Natural killer cell (primary cell): Measurements from ENCODE around the gene FMN1. TPM values are rescaled to one million over a fixed set of nuclear protein-coding genes. Genes with fewer than 3 reads are reported as not detected.

ENCODE experiments used
- ATAC-seq, 3 donors: fragments of 150-1000 bp in 2 of 3; fragments of 200-7000 bp in 1 of 3; cut with Tn5 transposase; 1 replicate in 1 of 3; 2 replicates in 2 of 3; pipeline ENCODE4 v1.10.0; 2021; ENCODE audit warnings: mild to moderate bottlenecking in 2 of 3, moderate library complexity in 2 of 3
- DNase-seq, 2 donors: peaks; one replicate each; pipeline versions ENCODE4 v3.0.0 to v3.0.0-alpha.2; 2013 to 2021; ENCODE audit warnings: mixed read lengths in 1 of 2
- H3K27ac ChIP-seq: one replicate; pipeline ENCODE4 v1.5.1; 2013; ENCODE audit warnings: mild to moderate bottlenecking, low read length
- H3K27me3 ChIP-seq: one replicate; pipeline ENCODE4 v1.6.1; 2013; ENCODE audit warnings: low read length; ENCODE audit not compliant: control insufficient read depth, insufficient read depth
- H3K36me3 ChIP-seq: one replicate; pipeline ENCODE4 v1.6.1; 2013; ENCODE audit warnings: low read length; ENCODE audit not compliant: control insufficient read depth, insufficient read depth
- H3K4me1 ChIP-seq: one replicate; pipeline ENCODE4 v1.6.1; 2013; ENCODE audit warnings: low read length; ENCODE audit not compliant: control insufficient read depth, insufficient read depth
- H3K4me3 ChIP-seq: one replicate; pipeline ENCODE4 v1.5.1; 2013; ENCODE audit warnings: low read length
- H3K9me3 ChIP-seq: one replicate; pipeline ENCODE4 v1.6.1; 2013; ENCODE audit warnings: low read length; ENCODE audit not compliant: control insufficient read depth, insufficient read depth
- H3K27ac Mint-ChIP-seq, 2 donors: one replicate each; pipeline ENCODE4 v1.8.0; 2022; ENCODE audit warnings: mild to moderate bottlenecking in 2 of 2, mixed read lengths in 2 of 2, moderate library complexity in 1 of 2
- H3K27me3 Mint-ChIP-seq, 2 donors: one replicate each; pipeline ENCODE4 v1.8.0; 2022; ENCODE audit warnings: low read depth in 2 of 2, mixed read lengths in 2 of 2
- H3K36me3 Mint-ChIP-seq: one replicate; pipeline ENCODE4 v1.8.0; 2022; ENCODE audit warnings: mixed read lengths
- H3K4me1 Mint-ChIP-seq, 2 donors: one replicate each; pipeline ENCODE4 v1.8.0; 2022; ENCODE audit warnings: mixed read lengths in 2 of 2
- H3K4me3 Mint-ChIP-seq: one replicate; pipeline ENCODE4 v1.8.0; 2022; ENCODE audit warnings: mild to moderate bottlenecking, moderate library complexity, mixed read lengths
- H3K9me3 Mint-ChIP-seq, 2 donors: one replicate each; pipeline ENCODE4 v1.8.0; 2022; ENCODE audit warnings: mixed read lengths in 2 of 2
- WGBS: methylation state at CpG from one replicate; pipeline ENCODE4 v1.1.7; 2013; ENCODE audit warnings: missing lambda C conversion rate; ENCODE audit not compliant: insufficient coverage; 5-methylcytosine and 5-hydroxymethylcytosine counted together
- intact Hi-C: fragments of 100-400 bp; cut with micrococcal nuclease; formaldehyde crosslinking; loops from one replicate; pipeline ENCODE4 v1.14.2; 2022
- total RNA-seq, 4 donors: library from RNA; stranded (reverse); fragments of 120-200 nt in 1 of 4; gene quantifications; one replicate each; pipeline versions ENCODE4 v1.2.3 to v1.2.4, GENCODE V29; 2013 to 2022
- TF ChIP-seq, protein P1 (sequence below): fragments of 200-600 bp; IDR thresholded peaks from one replicate; pipeline ENCODE4 v1.8.0; 2022; ENCODE audit warnings: antibody characterized with exemption

Gene FMN1
- total RNA-seq, 3 donors from 2014 or later (not counting 1 experiment from before 2014, with no cell fraction given) = 2.0 to 19.2 (median 2.2) TPM

DNA sequence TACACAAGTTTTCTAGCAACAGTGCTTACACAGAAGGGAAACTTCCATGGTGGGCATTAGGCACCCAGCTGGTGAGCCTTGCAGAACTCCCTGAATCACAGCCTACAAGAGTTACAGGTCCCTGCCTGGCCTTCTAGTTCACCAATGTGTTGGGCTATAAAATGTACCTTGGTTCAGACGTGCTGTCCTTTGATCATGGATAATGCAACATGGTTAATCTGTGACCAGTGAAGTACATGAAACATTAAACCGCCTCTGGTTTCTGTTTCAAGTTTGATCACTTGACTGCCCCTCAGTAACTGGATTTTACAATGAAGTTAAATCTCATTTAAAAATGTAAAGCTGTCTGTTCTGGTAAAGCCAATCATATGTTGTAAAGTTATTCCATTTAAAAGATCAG is 51.8 kb downstream of the FMN1 start:
- H3K36me3 ChIP-seq = no peaks in the 10 kb centered on the region
- 89% methylated on average over 2 of the region's 2 CpGs for WGBS
- TF ChIP-seq, protein P1, sequence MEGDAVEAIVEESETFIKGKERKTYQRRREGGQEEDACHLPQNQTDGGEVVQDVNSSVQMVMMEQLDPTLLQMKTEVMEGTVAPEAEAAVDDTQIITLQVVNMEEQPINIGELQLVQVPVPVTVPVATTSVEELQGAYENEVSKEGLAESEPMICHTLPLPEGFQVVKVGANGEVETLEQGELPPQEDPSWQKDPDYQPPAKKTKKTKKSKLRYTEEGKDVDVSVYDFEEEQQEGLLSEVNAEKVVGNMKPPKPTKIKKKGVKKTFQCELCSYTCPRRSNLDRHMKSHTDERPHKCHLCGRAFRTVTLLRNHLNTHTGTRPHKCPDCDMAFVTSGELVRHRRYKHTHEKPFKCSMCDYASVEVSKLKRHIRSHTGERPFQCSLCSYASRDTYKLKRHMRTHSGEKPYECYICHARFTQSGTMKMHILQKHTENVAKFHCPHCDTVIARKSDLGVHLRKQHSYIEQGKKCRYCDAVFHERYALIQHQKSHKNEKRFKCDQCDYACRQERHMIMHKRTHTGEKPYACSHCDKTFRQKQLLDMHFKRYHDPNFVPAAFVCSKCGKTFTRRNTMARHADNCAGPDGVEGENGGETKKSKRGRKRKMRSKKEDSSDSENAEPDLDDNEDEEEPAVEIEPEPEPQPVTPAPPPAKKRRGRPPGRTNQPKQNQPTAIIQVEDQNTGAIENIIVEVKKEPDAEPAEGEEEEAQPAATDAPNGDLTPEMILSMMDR = no peak
- intact Hi-C loops = no loop called here
- H3K4me1 ChIP-seq = no peaks in the 10 kb centered on the region
- no peaks in the 10 kb centered on the region for H3K4me1 Mint-ChIP-seq
- H3K9me3 ChIP-seq = no peaks in the 10 kb centered on the region
- H3K27me3 Mint-ChIP-seq = peaks cover 10 to 32% of the 10 kb centered on the region in 2 donors
- H3K27ac Mint-ChIP-seq = no peak overlapping the region
- ATAC-seq = no peak
- no peaks in the 10 kb centered on the region for H3K27me3 ChIP-seq
- no peaks in the 10 kb centered on the region for H3K36me3 Mint-ChIP-seq
- no peak overlapping the region for H3K4me3 ChIP-seq
- DNase-seq = no peak
- no peaks in the 10 kb centered on the region for H3K9me3 Mint-ChIP-seq
- no peak overlapping the region for H3K4me3 Mint-ChIP-seq
- no peak overlapping the region for H3K27ac ChIP-seq

DNA sequence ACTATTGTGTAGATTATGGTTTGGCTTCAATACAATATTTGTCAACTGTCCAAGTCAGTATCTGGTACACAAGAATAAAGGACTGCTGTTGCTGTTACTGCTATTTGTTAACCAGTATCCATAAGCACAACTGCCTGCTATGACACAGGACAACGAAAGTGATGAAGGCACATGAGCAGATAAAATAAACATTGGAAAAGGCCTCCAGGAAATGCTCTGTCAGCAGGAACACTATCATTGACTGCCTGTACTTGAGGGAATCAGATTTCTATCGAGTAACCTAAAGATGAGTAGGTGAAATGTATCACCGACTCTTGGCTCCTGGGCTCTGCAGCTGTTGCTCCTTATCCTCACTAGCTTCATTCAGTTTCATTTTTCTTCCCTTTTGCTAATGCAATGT is 56.5 kb downstream of the FMN1 start:
- Histone ChIP-seq H3K36me3 (no peaks in the 10 kb centered on the region), H3K27ac (no peak overlapping the region), H3K4me1 (no peaks in the 10 kb centered on the region), H3K27me3 (no peaks in the 10 kb centered on the region), H3K9me3 (no peaks in the 10 kb centered on the region), H3K4me3 (no peak overlapping the region)
- Mint-ChIP-seq H3K36me3 (no peaks in the 10 kb centered on the region), H3K27ac (no peak overlapping the region), H3K9me3 (no peaks in the 10 kb centered on the region), H3K4me3 (no peak overlapping the region), H3K4me1 (no peaks in the 10 kb centered on the region), H3K27me3 (peaks cover 4 to 37% of the 10 kb centered on the region in 2 donors)
- DNase-seq (no peak), ATAC-seq (no peak)
- intact Hi-C loops = no loop called here
- WGBS = 83% methylated on average over 3 of the region's 3 CpGs
- TF ChIP-seq, protein P1 = no peak

DNA sequence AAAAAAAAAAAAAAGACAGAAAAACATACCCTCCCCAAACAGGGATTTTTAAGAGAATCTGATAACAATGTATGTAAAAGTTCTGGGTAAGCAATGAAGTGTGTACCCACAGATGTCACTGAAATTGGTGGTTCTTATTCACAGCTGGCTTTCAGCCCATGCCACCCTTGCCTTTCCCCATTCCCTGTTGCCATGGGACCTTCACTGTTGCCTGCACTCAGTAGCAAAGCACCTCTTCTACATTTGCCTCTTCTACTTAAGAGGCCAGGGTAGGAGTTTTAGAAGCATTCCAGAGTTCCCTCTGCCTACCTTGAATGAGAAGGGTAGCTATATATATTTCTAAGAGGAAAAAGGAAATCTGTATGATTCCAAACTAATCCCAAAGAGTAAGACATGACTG is 57.4 kb downstream of the FMN1 start:
- Mint-ChIP-seq H3K36me3 (no peaks in the 10 kb centered on the region), H3K27ac (no peak overlapping the region), H3K27me3 (peaks cover 4 to 35% of the 10 kb centered on the region in 2 donors), H3K4me1 (peaks cover 0 to 5% of the 10 kb centered on the region in 2 donors), H3K9me3 (no peaks in the 10 kb centered on the region), H3K4me3 (no peak overlapping the region)
- DNase-seq = no peak
- intact Hi-C loops = no loop called here
- no peak overlapping the region for H3K4me3 ChIP-seq
- no peaks in the 10 kb centered on the region for H3K27me3 ChIP-seq
- no peak overlapping the region for H3K27ac ChIP-seq
- ATAC-seq = no peak
- no peaks in the 10 kb centered on the region for H3K36me3 ChIP-seq
- no peaks in the 10 kb centered on the region for H3K9me3 ChIP-seq
- TF ChIP-seq, protein P1 = no peak
- H3K4me1 ChIP-seq = no peaks in the 10 kb centered on the region

DNA sequence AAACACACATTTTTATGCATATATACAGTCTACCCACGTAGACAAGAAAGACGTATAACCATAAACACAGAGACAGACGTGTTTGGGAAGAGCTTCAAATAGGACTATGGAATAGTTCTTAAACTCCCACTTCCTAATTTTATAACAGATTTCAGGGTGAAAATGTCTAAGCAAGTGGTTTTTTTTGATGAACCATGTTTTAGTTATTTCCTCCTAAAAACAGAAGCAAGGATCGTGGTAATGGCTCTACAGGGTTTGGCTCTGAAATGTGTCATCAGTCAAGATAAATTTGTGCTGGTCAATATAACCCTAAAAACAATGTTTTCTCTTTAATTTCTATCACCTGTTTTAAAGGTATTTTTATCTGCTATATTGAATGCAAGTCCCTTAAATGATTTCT is 58.2 kb downstream of the FMN1 start:
- TF ChIP-seq, protein P1 = no peak
- no peaks in the 10 kb centered on the region for H3K36me3 ChIP-seq
- no peaks in the 10 kb centered on the region for H3K9me3 ChIP-seq
- no peak overlapping the region for H3K27ac ChIP-seq
- DNase-seq = no peak
- no peak overlapping the region for H3K4me3 ChIP-seq
- H3K27me3 ChIP-seq = no peaks in the 10 kb centered on the region
- no peaks in the 10 kb centered on the region for H3K36me3 Mint-ChIP-seq
- no peak overlapping the region for H3K4me3 Mint-ChIP-seq
- ATAC-seq = no peak
- WGBS = no CpG with 5 or more reads among the region's 4 CpGs
- no peaks in the 10 kb centered on the region for H3K9me3 Mint-ChIP-seq
- H3K27ac Mint-ChIP-seq = no peak overlapping the region
- no peaks in the 10 kb centered on the region for H3K4me1 ChIP-seq
- intact Hi-C loops = no loop called here
- peaks cover 0 to 5% of the 10 kb centered on the region in 2 donors for H3K4me1 Mint-ChIP-seq
- peaks cover 3 to 34% of the 10 kb centered on the region in 2 donors for H3K27me3 Mint-ChIP-seq
